Ramos (cell line): ENCODE data around the gene SUSD2.

ENCODE experiments used
- in situ Hi-C: fragments of 300-500 bp; cut with MboI; formaldehyde crosslinking; loops from one replicate; pipeline ENCODE4 v1.14.3; 2022; ENCODE audit warnings: low sequenced_read_pairs; ENCODE audit not compliant: unreplicated experiment

The SUSD2 gene

DNA sequence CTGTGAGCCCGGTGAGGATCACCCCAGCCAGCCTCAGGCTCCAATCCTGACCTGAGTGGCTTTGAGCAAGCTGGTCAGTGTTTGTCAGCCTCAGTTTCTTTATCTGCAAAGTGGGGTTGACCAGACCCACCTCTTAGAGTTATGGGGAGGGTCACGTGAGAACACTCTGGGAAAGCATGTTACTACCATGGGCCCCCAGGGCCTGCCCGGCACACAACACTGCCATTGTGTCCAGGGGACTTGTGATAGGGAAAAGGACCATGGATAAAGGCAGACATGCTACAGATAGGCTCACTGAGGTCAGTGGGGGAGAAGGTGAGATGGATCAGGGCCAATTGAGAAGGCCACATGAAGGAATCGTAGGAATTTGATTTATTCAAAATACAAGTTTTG is 32.1 kb upstream of the SUSD2 start:
- in situ Hi-C loops, result no loop called here

DNA sequence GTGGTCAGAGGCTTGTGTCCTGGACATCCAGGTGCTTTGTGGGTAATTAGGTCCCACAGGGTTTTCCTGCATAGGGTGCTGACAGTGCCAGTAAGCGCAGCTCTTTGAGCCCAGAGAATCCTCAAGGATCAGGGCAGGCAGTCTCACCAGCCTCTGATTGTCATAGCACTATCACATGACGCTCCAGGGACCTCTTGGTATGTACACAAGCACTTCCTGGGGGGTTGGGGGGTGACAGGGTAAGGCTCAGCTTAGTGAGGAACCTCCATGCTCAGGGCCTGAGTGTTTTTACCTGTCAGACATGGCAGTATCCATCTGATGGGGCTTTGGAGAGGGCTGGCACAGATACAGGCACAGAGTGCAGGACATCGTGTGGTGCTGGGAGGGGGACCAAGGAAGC is 27.9 kb upstream of the SUSD2 start:
- in situ Hi-C loops, result no loop called here

DNA sequence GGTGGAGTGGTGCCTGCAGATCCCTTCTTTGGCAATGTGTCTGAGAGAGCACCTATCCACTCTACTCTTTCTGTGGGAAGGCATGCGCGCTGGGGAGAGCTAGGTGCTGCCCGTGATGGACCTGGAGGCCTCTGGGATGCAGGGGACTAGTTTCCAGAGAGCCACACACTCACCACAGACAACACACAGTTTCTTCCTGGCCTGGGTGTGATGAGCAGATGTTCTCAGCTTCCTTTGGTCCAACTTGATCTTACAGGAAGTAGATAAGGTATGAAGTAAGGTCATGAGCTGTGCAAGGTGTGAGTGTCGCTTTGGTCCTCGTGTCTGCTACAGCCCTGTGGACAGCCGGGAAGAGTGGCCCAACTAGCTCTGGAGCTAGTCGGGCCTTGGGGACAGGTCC is 27.3 kb upstream of the SUSD2 start:
- in situ Hi-C loops, result no loop called here

DNA sequence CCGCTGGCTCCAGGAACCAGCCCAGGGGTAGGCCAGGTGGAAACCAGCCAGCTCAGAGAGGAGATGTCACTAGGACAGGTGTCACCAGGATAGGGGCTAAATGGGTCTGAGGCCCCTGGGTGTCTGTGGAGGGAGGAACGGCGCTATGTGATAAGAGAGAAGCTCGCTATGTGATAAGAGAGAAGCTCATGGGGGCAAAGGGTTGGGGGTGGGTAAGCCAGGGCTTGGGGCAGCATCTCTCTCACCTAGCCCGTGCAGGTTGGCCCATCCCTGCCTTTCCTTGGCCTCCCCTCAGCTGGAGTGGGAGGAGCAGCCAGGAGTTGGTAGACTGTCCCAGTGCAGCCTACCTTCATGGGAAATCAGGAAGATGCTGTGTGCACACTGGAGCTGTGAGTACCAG is 26.5 kb upstream of the SUSD2 start:
- in situ Hi-C loops, result no loop called here

DNA sequence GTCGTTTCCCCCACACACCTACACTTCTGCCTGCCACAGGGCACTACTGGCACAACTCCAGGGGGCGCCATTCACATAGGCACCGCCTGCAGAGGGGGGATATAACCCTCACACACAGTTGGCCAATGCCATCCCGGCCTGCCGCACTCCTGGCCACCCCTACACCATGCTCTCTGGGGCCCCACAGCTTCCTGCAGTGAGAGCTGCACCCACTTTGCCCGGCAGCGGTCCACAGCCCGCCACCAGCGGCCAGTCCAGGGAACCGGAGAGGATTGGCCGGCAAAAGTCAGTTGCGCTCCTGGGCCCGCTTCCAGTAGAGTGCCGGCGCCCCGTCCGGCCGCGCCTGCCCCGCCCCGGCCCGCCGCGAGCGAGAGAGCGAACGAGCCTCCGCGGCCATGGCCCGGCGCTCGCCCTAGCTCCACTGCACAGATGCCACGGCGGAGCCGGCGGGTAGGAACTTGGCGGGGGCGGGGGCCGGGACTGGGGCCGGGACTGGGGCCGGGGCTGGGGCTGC is 25.6 kb upstream of the SUSD2 start:
- in situ Hi-C loops, result no loop called here

DNA sequence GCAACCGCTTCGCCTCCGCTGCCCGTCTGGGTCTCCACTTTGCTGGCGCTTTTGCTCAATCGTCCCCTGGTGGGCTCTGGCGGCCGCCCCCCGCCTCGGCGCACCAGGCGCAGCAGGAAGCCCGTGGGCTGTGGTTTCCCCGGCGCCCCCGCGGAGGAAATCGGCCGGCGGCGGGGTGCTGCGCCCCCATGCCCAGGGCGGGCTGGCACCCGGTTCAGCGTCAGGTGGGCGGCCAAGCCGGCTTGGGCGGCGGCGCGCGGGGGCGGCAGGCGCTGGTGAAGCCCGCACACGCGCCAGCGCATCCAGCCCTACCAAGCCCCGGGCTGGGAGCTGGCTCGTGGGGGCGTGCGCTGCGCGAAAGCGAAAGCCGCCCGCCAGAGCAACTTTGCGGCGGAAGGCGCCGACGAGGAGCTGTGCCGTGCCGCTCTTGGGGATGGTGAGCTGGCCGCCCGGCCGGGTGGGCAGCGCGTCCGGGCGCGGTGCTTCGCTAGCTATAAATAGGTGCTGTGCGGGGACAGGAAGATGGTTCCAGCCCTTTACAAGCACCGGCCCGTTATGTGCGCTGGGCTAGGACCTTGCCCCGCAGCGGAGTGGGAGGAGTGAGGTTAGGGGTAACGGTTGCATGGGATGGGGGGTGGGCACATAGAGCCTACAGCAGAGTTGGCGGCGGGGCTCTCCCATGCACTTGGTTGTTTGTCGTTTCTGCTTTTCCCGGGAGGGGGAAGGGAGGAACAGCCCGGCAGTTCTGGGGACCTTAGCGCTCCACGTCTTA is 25.0 kb upstream of the SUSD2 start:
- in situ Hi-C loops, result no loop called here

DNA sequence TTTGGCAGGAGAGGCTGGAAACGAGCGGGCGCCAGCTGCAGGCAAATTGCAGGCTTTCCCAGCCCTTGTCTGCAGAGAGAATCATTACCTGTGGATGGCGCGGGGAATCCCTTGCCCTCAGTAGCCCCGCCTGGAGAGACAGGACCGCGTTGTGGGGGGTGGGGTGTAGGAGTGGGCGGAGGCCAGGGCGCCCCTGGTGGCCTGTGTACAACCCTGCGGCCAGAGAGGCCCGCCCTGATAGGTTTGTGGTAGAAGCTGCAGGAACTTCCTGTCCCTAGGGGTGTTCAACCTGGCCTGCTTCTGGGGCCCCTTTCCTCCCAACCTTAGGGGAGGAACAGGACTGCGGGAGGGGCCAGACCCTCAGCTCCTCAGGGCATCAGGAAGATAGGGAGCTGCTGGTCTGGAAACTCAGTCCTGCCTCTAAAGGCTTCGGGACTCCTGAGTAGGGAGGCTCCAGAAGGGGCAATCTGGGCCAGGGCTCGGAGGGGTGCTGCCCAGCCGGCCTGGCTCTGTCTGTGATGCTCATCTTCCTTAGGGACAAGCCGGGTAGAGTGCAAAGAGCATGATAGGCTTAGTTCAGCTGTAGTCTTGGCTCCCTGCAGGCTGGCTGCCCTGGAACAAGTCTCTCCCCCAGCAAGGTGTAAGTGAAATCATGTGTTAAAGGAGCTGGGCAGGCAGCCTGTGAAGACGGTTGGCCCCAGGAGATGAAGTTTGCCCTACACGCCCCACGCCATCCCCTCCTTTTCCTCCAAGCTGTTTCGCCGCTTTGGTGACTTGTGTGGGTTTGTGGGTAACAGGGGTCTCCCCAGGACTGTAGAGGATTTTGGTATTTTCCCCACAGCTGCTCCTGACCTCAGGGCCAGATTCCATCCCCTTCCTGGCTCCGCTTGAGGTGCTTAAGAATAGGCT is 24.1 kb upstream of the SUSD2 start:
- in situ Hi-C loops, result no loop called here

DNA sequence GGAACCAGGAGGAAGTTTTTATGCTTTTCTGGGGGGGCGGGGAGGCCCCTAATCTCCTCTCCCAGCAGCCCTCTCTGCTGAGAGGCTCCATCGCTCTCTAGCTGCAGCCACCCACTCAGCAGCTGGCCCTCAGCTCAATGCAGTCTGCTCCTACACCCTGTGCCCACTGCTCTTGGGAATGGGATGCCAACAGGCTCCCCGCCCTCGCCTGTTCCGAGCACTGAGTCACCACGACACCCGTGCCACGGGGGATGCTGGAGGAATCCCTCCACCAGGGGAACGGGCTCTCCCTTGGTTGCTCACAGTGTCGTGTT is 23.5 kb upstream of the SUSD2 start:
- in situ Hi-C loops, result no loop called here

DNA sequence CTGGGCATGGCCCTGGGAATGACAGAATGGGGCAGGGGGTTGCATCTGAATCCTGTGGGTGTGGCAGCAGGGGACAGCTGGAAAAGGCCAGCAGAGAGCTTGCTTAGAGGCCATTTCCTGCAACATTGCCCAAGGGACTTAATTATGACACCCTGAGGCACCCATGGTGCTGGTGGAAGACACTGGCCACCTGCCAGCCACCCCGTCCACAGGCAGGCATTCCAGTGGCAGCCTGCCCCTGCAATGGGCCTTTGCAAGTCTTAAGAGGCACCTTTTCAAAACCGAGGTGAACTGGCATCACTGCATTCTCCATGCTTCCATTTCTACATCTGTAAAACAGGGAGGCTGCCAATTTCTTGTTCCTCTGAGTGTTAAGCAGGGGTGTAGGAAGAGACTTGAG is 21.6 kb upstream of the SUSD2 start:
- in situ Hi-C loops, result loop anchor here (10.0 kb wide), 1 partner anchor 165 kb away; no protein-coding TSS in a partner anchor

DNA sequence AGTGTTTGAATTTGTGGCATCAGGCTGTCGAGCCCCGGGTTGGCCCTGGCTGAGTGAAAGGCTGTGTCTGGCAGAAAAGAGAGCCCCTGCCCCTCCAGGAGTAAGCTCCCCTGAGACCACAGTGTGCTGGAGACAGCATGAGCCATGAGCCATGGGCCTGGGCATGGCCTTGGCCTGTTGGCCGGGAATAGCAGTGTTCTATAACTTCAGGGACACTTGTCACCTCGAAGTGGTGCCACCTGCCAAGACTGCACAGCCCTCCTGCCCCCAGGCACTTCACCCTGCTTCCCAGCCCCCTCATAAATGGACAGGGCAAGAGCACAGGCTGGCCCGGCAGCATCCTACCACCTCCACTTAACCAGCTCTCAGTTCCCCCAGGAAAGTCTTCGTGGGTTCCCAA is 20.7 kb upstream of the SUSD2 start:
- in situ Hi-C loops, result loop anchor here (10.0 kb wide), 1 partner anchor 166 kb away; no protein-coding TSS in a partner anchor

DNA sequence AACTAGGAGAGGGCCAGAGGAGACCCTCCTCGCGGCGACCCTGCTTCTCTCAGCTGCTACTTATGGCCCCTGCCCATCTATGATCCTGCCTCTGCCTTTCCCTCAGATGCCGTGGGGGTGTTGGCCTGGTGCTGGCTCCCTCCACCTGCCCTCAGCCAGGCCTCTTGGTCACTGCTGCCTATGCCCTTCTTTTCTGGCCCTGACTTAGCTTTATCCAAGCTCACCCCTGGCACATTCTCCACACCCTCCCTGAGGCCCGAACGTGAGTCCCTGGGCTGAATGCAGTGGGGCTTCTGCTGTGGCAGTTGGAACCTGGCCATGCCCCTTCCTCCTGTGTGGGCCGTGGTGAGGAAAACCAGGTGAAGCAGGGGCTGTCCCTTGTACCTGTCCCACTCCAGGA is 19.8 kb upstream of the SUSD2 start:
- in situ Hi-C loops, result loop anchor here (10.0 kb wide), 1 partner anchor 167 kb away; no protein-coding TSS in a partner anchor

DNA sequence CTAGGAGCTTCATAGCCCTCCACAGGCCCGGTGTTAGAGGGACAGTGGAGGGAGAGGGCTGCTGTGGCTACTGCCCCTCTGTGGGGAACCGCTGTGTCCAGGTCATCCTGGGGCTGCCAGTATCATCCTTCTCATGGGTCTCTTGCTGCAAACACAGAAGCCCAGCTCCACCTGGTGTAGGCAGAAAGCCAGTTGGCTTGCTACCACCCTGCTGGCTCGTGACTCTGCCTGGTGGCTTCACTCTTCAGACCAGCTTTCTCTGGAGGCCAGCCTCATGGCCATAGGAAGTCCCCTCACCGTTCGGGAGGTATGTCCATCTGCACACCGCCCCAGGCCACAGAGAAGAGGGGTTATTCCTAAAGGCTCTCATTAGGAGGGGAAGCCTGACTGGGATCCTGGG is 19.4 kb upstream of the SUSD2 start:
- in situ Hi-C loops, result loop anchor here (10.0 kb wide), 1 partner anchor 167 kb away; no protein-coding TSS in a partner anchor

DNA sequence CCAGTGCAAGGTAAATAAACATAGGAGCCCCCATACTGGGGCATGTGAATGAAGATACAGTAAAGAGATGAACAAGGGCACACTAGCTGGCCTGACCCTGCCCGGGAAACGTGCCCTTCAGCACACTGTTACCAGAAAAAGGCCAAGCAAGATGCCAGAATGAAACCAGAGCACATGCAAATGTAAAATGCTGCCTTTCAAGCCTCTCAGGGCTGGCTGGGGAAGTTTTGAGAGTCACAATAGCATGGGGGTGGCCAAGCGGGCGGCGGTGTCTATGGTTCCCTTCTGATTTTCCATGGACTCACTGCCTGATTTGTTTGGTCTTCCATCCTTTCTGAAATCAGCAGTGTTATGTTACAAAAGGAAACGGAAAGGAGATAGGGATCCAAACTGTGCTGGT is 18.9 kb upstream of the SUSD2 start:
- in situ Hi-C loops, result loop anchor here (10.0 kb wide), 1 partner anchor 168 kb away; no protein-coding TSS in a partner anchor

DNA sequence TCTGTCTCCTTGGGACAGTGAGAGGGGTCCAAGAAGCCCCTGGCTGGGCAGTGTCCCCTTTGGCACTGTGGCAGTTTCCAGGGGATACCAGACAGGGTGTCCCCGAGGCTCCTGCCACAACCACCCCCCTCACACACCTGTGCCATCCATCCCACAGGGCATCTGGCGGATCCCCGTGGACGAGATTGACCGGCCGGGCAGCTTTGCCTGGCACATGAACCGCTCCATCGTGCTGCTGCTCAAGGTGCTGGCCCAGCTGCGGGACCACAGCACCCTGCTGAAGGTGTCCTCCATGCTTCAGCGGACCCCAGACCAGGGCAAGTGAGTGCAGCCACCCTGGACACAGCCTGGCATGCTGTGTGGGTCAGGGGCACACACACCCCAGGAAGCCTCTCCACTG is 17.0 kb upstream of the SUSD2 start:
- in situ Hi-C loops, result loop anchor here (10.0 kb wide), 1 partner anchor 169 kb away; no protein-coding TSS in a partner anchor

DNA sequence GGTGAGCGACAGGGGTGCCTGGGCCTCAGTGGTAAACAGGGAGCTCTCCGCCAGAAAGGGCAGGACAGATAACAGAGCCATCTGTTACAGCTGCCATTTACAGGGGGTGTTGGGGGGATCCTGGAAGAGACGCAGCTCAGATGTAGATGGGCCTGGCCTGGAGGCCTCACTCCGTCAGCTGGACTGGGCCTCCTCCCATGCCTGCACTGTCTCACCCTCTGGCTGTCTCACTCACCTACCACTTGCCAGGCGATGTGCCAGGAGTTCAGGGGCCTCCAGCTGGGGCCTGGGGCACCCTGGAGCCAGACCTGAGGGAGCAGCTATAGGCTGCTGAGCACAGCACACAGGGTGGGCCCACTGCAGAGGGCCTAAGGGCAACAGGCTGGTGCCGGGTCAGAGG is 16.3 kb upstream of the SUSD2 start:
- in situ Hi-C loops, result loop anchor here (10.0 kb wide), 1 partner anchor 170 kb away; no protein-coding TSS in a partner anchor

DNA sequence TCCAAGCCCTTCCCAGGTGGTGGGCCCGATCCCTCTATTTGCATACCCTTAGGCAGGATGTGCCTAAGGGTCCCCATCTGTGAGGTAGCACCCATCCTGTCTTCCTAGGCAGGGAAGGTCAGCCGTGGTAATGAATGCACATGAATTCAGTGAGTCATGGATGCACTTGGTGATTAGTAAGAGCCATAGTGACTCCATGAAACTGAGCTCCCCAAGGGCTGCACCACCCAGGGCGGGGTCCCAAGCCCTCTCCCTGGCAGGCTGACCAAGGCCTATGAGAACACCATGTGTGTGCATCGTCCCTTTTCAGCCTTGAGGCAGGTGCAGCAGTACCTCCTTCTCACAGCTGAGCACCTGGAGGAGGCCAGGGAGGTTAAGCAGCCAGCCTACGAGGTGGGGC is 15.6 kb upstream of the SUSD2 start:
- in situ Hi-C loops, result loop anchor here (10.0 kb wide), 1 partner anchor 171 kb away; no protein-coding TSS in a partner anchor

DNA sequence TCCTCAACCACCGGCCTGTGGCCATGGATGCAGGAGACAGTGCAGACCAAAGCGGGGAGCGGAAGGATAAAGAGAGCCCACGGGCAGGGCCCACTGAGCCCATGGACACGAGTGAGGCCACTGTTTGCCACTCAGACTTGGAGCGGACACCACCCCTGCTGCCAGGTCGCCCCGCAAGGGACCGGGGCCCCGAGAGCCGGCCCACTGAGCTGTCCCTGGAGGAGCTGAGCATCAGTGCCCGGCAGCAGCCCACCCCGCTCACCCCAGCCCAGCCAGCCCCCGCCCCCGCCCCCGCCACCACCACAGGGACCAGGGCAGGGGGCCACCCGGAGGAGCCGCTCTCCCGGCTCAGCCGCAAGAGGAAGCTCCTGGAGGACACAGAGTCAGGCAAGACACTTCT is 14.5 kb upstream of the SUSD2 start:
- in situ Hi-C loops, result loop anchor here (10.0 kb wide), 1 partner anchor 172 kb away; no protein-coding TSS in a partner anchor

DNA sequence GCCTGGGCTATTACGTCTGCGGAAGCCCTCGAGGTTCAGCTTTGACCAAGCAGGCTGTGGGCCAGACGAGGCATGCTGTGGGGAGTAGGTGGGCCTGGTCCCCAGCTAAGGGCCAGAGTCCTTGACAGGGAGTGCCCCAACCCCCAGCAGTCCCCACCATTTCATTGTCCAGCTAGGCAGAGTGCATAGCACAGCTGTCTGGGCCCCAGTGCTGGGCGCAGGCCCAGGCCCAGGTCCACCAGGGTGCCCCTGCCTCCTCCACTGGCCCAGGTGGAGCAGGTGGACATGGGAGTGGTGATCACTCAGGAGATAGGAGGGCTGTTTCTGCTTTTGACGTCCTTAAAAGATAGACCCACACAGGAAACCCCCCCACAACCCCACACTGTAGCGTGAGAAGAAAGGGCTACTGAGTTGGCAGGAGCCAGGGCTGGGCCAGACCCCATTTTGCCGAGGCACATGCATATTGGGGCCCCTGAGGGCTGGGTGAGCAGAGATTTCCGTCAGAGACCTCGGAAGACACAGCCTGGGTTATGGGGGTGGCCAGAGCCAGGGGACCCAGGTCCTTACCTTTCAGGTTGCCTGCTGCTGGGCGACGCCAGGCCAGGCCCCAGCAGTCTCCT is 11.7 kb upstream of the SUSD2 start:
- in situ Hi-C loops, result loop anchor here (10.0 kb wide), 1 partner anchor 175 kb away; no protein-coding TSS in a partner anchor

DNA sequence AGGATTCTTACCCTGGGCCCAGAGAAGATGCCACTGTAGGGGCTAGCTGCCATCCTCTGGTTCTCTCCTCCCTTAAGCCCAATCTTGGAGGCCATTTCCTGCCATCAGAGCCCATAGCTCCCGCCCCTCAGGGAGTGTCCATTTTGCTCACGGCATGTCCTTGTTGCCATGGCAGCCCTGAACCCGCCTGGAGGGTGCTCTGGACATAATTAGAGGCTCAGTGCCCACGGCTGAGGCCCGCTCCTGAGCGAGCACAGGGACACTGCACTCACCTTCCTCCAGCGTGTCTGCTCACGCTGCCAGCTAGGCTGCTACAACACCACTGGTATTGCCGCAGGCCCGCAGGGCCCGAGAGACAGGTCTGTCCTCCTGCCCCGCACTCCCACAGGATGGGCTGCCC is 11.1 kb upstream of the SUSD2 start:
- in situ Hi-C loops, result no loop called here

DNA sequence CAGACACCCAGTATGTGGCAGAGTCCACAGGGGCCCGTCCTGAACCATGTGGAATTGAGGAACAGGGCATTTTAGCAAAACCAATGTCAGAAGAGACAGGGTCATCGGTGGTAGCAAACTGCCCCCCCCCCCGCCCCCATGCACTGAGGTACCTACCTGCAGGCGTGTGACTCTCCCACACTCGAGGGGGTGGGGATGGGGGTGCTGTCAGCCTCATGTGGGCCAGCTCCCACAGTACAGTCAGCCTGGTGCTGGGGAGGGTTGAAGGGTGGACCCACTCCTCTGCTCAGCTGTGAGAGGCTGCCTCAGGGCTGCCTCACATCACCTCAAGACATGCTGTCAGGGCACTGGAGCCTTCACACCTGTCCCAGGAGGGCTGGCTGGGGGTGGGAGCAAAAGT is 10.7 kb upstream of the SUSD2 start:
- in situ Hi-C loops, result no loop called here
